H1 (cell line): ENCODE measurements around the gene GRM4. TPM values are rescaled to one million over a fixed set of nuclear protein-coding genes. Genes with fewer than 3 reads are reported as not detected.

Experiments used
- CTBP2 ChIP-seq: IDR thresholded peaks from 2 replicates; pipeline ENCODE4 v1.7.0; 2011; ENCODE audit warnings: borderline replicate concordance, mild to moderate bottlenecking, moderate library complexity, mixed read lengths, low read length; ENCODE audit not compliant: insufficient read depth, insufficient read length
- polyA plus RNA-seq, 7 experiments: library from polyadenylated mRNA; depleted of rRNA in 3 of 7; stranded (reverse) in 5 of 7; unstranded in 2 of 7; fragments of >200 nt in 5 of 7; fragments of 200-250 nt in 2 of 7; gene quantifications; 1 replicate in 5 of 7; 2 replicates in 1 of 7; 4 replicates in 1 of 7; pipeline versions ENCODE4 v1.2.1 to v1.2.3, GENCODE V29; 2011 to 2013; ENCODE audit warnings: missing spikeins in 2 of 7, mixed read lengths in 2 of 7
- total RNA-seq: library from RNA; stranded (reverse); fragmentation: NEBNext Ultra II Directional; extraction: Animal tissue kit (Norgen Biotek cat#: 25700); gene quantifications from 2 replicates; pipeline ENCODE4 v1.2.1, GENCODE V29; 2021

Gene GRM4
- total and polyA plus RNA-seq, 2 of the 8 experiments (the other 6 are each of a cell fraction or from before 2014, with no cell fraction given) = 19.6 to 21.5 TPM

DNA sequence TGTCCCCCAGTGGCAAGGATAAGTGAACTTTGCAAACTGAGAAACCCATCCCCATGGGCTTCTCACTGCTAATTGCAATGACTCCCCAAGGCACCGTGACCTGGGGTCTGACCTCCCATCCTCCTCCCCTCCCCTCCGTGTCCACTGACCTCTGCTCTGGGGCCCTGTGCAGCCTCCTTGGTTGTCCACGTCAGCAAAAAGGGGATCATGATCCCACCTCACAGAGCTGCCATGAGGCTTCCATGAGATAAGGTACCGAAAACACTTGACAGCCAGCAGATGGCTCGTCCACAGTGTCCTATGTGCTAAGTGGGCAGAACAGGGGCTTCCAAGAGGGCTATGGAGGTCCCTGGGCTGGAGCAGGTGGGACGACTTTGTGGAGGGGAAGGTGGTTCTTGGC is 104.5 kb downstream of the GRM4 start (continued):
- TF ChIP-seq CTBP2 = no peak
- TF ChIP-seq, all 59 proteins: peak for 0
